K562 (cell line): ENCODE measurements around the gene TMEM14C. TPM values are rescaled to one million over a fixed set of nuclear protein-coding genes. Genes with fewer than 3 reads are reported as not detected.

ENCODE experiments used
- DIDO1 ChIP-seq: fragments of 450-650 bp; IDR thresholded peaks from 2 replicates; pipeline ENCODE4 v1.6.1; 2016; ENCODE audit warnings: low read depth, missing biosample characterization, missing genetic modification characterization
- HDAC3 ChIP-seq: fragments of 450-650 bp; IDR thresholded peaks from 2 replicates; pipeline ENCODE4 v1.6.1; 2018; ENCODE audit warnings: borderline replicate concordance, mild to moderate bottlenecking, moderate library complexity; ENCODE audit not compliant: partially characterized antibody
- MAFK ChIP-seq: IDR thresholded peaks from 2 replicates; pipeline ENCODE4 v1.6.1; 2011; ENCODE audit warnings: low read length, improper control_type of control experiment
- POLR2A ChIP-seq: fragments of 450-650 bp; conservative IDR thresholded peaks from 2 replicates; pipeline ENCODE4 v1.6.1; 2016
- POLR3A ChIP-seq: IDR thresholded peaks from 2 replicates; pipeline ENCODE4 v1.6.1; 2011; ENCODE audit warnings: borderline replicate concordance, mild to moderate bottlenecking, moderate library complexity; ENCODE audit not compliant: insufficient read length, insufficient read depth; ENCODE audit errors: extremely low read depth
- TSC22D4 ChIP-seq: fragments of 450-650 bp; IDR thresholded peaks from 2 replicates; pipeline ENCODE4 v1.6.1; 2016; ENCODE audit warnings: missing genetic modification characterization, missing biosample characterization, control low read depth
- U2AF1 ChIP-seq: fragments of 200-400 bp; formaldehyde crosslinking; optimal IDR thresholded peaks from 2 replicates; pipeline ENCODE3; 2017; ENCODE audit warnings: mild to moderate bottlenecking, low read depth, low read length, moderate library complexity
- ZFX ChIP-seq: sonication (generic); formaldehyde crosslinking; IDR thresholded peaks from 2 replicates; pipeline ENCODE4 v1.8.0; 2022; ENCODE audit warnings: mild to moderate bottlenecking, missing genetic modification reagents, moderate library complexity
- ZNF134 ChIP-seq: fragments of 250-450 bp; sonication (Bioruptor Pico); conservative IDR thresholded peaks from 2 replicates; pipeline ENCODE4 v1.4.0; 2020
- ZNF174 ChIP-seq: fragments of 250-450 bp; sonication (Bioruptor Pico); IDR thresholded peaks from 2 replicates; pipeline ENCODE4 v1.4.0; 2020; ENCODE audit warnings: mild to moderate bottlenecking
- ZNF41 ChIP-seq: fragments of 250-450 bp; sonication (Bioruptor Pico); conservative IDR thresholded peaks from 2 replicates; pipeline ENCODE4 v1.4.0; 2020; ENCODE audit warnings: mild to moderate bottlenecking
- ZNF583 ChIP-seq: fragments of 250-450 bp; sonication (Bioruptor Pico); IDR thresholded peaks from 2 replicates; pipeline ENCODE4 v1.4.0; 2020
- ZNF584 ChIP-seq: fragments of 200-800 bp; sonication (Bioruptor generic); IDR thresholded peaks from 2 replicates; pipeline ENCODE4 v1.6.1; 2016; ENCODE audit warnings: low read depth, mild to moderate bottlenecking, missing genetic modification characterization, missing compliant biosample characterization
- ZSCAN32 ChIP-seq: fragments of 450-650 bp; formaldehyde crosslinking; IDR thresholded peaks from 2 replicates; pipeline ENCODE4 v1.4.0; 2020; ENCODE audit warnings: mild to moderate bottlenecking, moderate library complexity
- polyA plus RNA-seq, 8 experiments: library from polyadenylated mRNA; depleted of rRNA in 4 of 8; stranded (reverse) in 5 of 8; unstranded in 3 of 8; fragments of >200 nt; fragmentation: Nextera tagmentation in 2 of 8; fragmentation: Illumina TruSeq in 1 of 8; extraction: Ambion mirVana in 2 of 8; extraction: Trizol in 1 of 8; gene quantifications; 2 replicates each; pipeline versions ENCODE4 v1.2.1 to v1.2.3, GENCODE V29; 2011 to 2014; ENCODE audit warnings: inconsistent platforms in 1 of 8, missing spikeins in 1 of 8
- total RNA-seq, 7 experiments: library from RNA; depleted of rRNA in 6 of 7; stranded (reverse); fragments of >200 nt in 6 of 7; fragmentation: Illumina TruSeq in 2 of 7; extraction: Trizol in 2 of 7; gene quantifications; 2 replicates each; pipeline versions ENCODE4 v1.2.1 to v1.2.3, GENCODE V29; 2011 to 2021; ENCODE audit warnings: low replicate concordance in 1 of 7
- TF ChIP-seq, protein P1 (sequence below): sonication (generic); formaldehyde crosslinking; IDR thresholded peaks from 2 replicates; pipeline ENCODE4 v1.8.1; 2023; ENCODE audit warnings: mild to moderate bottlenecking, missing genetic modification reagents
- TF ChIP-seq, protein P2 (sequence below): fragments of 450-650 bp; conservative IDR thresholded peaks from 2 replicates; pipeline ENCODE4 v1.6.1; 2016; ENCODE audit warnings: missing genetic modification characterization, low read depth, mild to moderate bottlenecking, control low read depth, missing compliant biosample characterization
- TF ChIP-seq, protein P3 (sequence below): fragments of 250-450 bp; sonication (Bioruptor Pico); IDR thresholded peaks from 2 replicates; pipeline ENCODE4 v1.8.0; 2021; ENCODE audit warnings: mild to moderate bottlenecking, moderate library complexity
- TF ChIP-seq, protein P4 (sequence below): fragments of 450-650 bp; IDR thresholded peaks from 2 replicates; pipeline ENCODE4 v1.6.1; 2017; ENCODE audit warnings: mild to moderate bottlenecking, moderate library complexity
- TF ChIP-seq, protein P5 (sequence below): sonication (generic); formaldehyde crosslinking; IDR thresholded peaks from 2 replicates; pipeline ENCODE4 v1.8.0; 2022; ENCODE audit warnings: mild to moderate bottlenecking, low read depth, missing genetic modification reagents
- TF ChIP-seq, protein P6 (sequence below): sonication (generic); formaldehyde crosslinking; IDR thresholded peaks from 2 replicates; pipeline ENCODE4 v1.5.0; 2020; ENCODE audit warnings: missing genetic modification reagents

The TMEM14C gene
- total and polyA plus RNA-seq, 9 of the 15 experiments (the other 6 are each of a cell fraction or from before 2014, with no cell fraction given) = 151 to 496 (median 263) TPM

DNA sequence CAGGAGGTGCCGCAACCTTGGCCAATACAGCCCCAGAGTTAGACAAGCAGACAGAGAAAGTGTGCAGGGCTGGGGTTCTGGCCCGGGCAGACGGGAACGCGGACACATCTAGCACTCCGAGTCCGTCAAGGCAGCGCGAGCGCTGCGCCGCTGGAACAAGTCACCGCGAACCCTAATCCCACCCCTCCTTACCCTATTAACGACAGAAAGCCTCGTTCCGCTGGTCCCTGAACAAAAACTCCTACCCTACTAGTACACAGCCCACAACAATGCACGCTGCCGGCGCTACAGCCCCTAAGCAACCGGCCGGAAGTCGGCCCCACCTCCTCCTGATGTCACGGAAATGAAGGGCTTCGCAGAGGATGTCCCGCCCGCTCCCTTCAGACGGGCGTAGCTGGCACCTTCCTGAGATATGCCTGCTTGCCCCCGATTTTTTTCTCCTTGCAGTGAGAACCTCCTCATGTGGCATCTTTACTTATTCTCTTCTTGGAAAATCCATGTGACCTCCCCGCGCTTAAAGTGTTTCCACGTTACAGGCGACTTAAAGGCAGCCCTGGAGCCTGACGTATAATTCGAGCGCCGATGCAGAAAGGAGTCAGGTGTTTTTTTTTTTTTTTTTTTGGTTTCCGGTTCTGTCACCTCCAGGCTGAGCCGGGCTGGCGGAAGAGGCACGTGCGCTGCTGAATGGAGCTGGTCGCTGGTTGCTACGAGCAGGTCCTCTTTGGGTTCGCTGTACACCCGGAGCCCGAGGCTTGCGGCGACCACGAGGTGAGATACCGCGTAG, 28.4 kb upstream of the TMEM14C start, which contains the start of the genes C6orf52 and PAK1IP1 (continued):
- TF ChIP-seq MAFK (no peak; the same call in 1 of the 2 replicates), TSC22D4 (tag) (no peak), ZSCAN32 (CRISPR knock-in tag) (no peak), POLR2A (peak; percentile 98), U2AF1 (no peak), ZNF41 (CRISPR knock-in tag) (no peak), POLR3A (no peak), ZNF583 (CRISPR knock-in tag) (no peak), DIDO1 (tag) (peak; percentile 98), ZNF134 (CRISPR knock-in tag) (no peak), ZNF174 (no peak), ZNF584 (CRISPR knock-in tag) (no peak), ZFX (CRISPR knock-in tag) (peak; percentile 79), HDAC3 (peak; percentile 79)
- TF ChIP-seq, protein P1, sequence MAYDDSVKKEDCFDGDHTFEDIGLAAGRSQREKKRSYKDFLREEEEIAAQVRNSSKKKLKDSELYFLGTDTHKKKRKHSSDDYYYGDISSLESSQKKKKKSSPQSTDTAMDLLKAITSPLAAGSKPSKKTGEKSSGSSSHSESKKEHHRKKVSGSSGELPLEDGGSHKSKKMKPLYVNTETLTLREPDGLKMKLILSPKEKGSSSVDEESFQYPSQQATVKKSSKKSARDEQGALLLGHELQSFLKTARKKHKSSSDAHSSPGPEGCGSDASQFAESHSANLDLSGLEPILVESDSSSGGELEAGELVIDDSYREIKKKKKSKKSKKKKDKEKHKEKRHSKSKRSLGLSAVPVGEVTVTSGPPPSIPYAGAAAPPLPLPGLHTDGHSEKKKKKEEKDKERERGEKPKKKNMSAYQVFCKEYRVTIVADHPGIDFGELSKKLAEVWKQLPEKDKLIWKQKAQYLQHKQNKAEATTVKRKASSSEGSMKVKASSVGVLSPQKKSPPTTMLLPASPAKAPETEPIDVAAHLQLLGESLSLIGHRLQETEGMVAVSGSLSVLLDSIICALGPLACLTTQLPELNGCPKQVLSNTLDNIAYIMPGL (CRISPR knock-in tag) = peak; percentile 25; the same call in 1 of the 2 replicates
- TF ChIP-seq, protein P2, sequence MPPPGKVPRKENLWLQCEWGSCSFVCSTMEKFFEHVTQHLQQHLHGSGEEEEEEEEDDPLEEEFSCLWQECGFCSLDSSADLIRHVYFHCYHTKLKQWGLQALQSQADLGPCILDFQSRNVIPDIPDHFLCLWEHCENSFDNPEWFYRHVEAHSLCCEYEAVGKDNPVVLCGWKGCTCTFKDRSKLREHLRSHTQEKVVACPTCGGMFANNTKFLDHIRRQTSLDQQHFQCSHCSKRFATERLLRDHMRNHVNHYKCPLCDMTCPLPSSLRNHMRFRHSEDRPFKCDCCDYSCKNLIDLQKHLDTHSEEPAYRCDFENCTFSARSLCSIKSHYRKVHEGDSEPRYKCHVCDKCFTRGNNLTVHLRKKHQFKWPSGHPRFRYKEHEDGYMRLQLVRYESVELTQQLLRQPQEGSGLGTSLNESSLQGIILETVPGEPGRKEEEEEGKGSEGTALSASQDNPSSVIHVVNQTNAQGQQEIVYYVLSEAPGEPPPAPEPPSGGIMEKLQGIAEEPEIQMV = no peak
- TF ChIP-seq, protein P3, sequence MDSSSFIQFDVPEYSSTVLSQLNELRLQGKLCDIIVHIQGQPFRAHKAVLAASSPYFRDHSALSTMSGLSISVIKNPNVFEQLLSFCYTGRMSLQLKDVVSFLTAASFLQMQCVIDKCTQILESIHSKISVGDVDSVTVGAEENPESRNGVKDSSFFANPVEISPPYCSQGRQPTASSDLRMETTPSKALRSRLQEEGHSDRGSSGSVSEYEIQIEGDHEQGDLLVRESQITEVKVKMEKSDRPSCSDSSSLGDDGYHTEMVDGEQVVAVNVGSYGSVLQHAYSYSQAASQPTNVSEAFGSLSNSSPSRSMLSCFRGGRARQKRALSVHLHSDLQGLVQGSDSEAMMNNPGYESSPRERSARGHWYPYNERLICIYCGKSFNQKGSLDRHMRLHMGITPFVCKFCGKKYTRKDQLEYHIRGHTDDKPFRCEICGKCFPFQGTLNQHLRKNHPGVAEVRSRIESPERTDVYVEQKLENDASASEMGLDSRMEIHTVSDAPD = no peak
- TF ChIP-seq, protein P4, sequence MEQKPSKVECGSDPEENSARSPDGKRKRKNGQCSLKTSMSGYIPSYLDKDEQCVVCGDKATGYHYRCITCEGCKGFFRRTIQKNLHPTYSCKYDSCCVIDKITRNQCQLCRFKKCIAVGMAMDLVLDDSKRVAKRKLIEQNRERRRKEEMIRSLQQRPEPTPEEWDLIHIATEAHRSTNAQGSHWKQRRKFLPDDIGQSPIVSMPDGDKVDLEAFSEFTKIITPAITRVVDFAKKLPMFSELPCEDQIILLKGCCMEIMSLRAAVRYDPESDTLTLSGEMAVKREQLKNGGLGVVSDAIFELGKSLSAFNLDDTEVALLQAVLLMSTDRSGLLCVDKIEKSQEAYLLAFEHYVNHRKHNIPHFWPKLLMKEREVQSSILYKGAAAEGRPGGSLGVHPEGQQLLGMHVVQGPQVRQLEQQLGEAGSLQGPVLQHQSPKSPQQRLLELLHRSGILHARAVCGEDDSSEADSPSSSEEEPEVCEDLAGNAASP = no peak
- TF ChIP-seq, protein P5, sequence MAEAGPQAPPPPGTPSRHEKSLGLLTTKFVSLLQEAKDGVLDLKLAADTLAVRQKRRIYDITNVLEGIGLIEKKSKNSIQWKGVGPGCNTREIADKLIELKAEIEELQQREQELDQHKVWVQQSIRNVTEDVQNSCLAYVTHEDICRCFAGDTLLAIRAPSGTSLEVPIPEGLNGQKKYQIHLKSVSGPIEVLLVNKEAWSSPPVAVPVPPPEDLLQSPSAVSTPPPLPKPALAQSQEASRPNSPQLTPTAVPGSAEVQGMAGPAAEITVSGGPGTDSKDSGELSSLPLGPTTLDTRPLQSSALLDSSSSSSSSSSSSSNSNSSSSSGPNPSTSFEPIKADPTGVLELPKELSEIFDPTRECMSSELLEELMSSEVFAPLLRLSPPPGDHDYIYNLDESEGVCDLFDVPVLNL (CRISPR knock-in tag) = no peak
- TF ChIP-seq, protein P6, sequence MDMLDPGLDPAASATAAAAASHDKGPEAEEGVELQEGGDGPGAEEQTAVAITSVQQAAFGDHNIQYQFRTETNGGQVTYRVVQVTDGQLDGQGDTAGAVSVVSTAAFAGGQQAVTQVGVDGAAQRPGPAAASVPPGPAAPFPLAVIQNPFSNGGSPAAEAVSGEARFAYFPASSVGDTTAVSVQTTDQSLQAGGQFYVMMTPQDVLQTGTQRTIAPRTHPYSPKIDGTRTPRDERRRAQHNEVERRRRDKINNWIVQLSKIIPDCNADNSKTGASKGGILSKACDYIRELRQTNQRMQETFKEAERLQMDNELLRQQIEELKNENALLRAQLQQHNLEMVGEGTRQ (CRISPR knock-in tag) = peak; percentile 75
